SK-N-MC (cell line): ENCODE data around the gene ABCD1.
"Not testable (repeated sequence)": the region's sequence is repeated elsewhere in the genome, so short reads cannot be mapped to it uniquely, and the experiment has no call there.

Source experiments
- DNase-seq: peaks from one replicate; pipeline ENCODE4 v3.0.0-alpha.2; 2011; ENCODE audit warnings: low read depth, low spot score
- H3K27ac ChIP-seq: fragments of 200-600 bp; sonication (generic); 2 replicates; pipeline ENCODE4 v1.5.1; 2016; ENCODE audit warnings: mixed run types
- H3K36me3 ChIP-seq: fragments of 200-600 bp; sonication (generic); 2 replicates; pipeline ENCODE4 v1.6.1; 2017; ENCODE audit warnings: antibody characterized with exemption, low read length, mixed read lengths; ENCODE audit not compliant: insufficient read depth
- H3K4me3 ChIP-seq: fragments of 200-600 bp; sonication (generic); 2 replicates; pipeline ENCODE4 v1.5.1; 2016
- H3K9ac ChIP-seq: fragments of 200-600 bp; sonication (generic); 2 replicates; pipeline ENCODE4 v1.8.0; 2017; ENCODE audit warnings: mixed run types, mixed read lengths; ENCODE audit not compliant: insufficient read length
- H3K9me3 ChIP-seq: fragments of 200-600 bp; sonication (generic); 2 replicates; pipeline ENCODE4 v1.6.1; 2017; ENCODE audit warnings: low read depth, mild to moderate bottlenecking, antibody characterized with exemption, low read length, moderate library complexity, mixed read lengths
- EZH2 ChIP-seq: fragments of 200-600 bp; sonication (generic); IDR thresholded peaks from one replicate; pipeline ENCODE4 v1.6.1; 2017; ENCODE audit warnings: antibody characterized with exemption
- FOXP2 ChIP-seq: optimal IDR thresholded peaks from 2 replicates; pipeline ENCODE3; 2011; ENCODE audit warnings: mild to moderate bottlenecking, moderate library complexity; ENCODE audit not compliant: insufficient read depth; ENCODE audit errors: extremely low read length, control extremely low read depth
- POLR2AphosphoS5 ChIP-seq: IDR thresholded peaks from 2 replicates; pipeline ENCODE4 v1.6.1; 2012; ENCODE audit warnings: mild to moderate bottlenecking, low read depth, low read length, borderline replicate concordance

Gene ABCD1

DNA sequence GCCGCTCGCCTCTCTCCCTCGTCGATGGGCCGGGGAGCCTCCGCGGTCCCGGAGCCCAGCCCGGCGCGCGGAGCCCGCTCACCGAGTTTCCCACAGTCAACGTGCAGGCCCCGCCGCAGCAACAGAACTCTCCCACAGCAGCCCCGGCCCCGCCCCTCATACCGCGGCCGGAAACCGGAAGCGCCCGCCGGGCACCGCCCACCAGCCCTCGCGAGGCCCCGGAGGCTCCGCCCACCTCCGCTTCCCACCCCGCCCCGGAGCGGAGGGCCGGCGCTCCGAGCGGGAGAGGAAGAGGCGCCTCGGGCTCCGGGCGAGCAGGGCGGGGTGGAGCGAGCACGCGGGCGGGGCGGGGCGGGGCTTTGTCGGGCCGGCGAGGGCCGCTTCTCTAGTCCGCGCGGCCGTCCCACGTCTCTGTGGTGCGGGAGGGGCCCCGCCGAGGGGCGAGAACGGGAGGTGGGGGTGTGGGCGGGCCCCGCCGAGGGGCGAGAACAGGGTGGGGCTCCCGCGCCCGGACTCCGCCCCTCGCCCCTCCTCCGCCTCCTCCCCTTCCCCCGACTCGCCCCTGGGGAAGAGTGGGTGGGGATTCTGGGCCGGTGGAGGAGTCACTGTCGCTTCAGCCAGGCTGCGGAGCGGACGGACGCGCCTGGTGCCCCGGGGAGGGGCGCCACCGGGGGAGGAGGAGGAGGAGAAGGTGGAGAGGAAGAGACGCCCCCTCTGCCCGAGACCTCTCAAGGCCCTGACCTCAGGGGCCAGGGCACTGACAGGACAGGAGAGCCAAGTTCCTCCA is at the start of gene ABCD1, which contains the start of gene BCAP31:
TSS of gene ABCD1 (plus strand) at position 605 of the 787 bp plus-strand sequence. CDS start 411 bp downstream, outside the sequence.
TSS of gene BCAP31 (minus strand) at position 136 of the 787 bp plus-strand sequence. CDS start 1,143 bp downstream, outside the sequence.
- peak within 1 kb of the TSS; percentile 42; the same call in 1 of the 2 replicates for H3K27ac ChIP-seq
- TF ChIP-seq POLR2AphosphoS5 (peak; percentile 56), EZH2 (no peak)
- peak within 1 kb of the TSS; percentile 81 for H3K4me3 ChIP-seq
- DNase-seq: no peak
- no peaks in the 10 kb centered on the region for H3K9me3 ChIP-seq
- peak within 1 kb of the TSS; percentile 81 for H3K9ac ChIP-seq
- peaks cover 25% of the 10 kb centered on the region for H3K36me3 ChIP-seq

DNA sequence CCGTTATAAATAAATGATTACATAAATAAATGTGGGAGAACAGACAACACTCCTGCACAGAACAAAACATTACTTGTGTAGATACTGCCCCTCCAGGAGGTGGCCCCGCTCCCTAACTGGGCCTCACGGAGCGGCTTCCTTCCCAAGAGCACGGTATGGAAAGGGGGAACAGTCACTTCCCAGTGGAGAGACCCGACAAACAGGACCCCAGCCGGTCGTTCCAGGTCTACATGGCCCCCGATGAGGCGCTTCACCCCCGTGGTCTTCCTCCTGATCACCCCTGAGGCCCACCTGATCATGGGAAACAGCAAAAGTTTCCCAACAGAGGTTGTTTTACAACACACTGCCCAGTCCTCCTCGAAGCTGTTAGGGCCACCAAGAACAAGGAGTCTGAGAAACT is 43.5 kb upstream of the ABCD1 start:
- no peak overlapping the region for H3K4me3 ChIP-seq
- H3K9me3 ChIP-seq: no peaks in the 10 kb centered on the region
- no peaks in the 10 kb centered on the region for H3K36me3 ChIP-seq
- no peak for DNase-seq
- TF ChIP-seq FOXP2 (no peak), POLR2AphosphoS5 (no peak), EZH2 (no peak)
- no peak overlapping the region for H3K9ac ChIP-seq
- H3K27ac ChIP-seq: no peak overlapping the region

DNA sequence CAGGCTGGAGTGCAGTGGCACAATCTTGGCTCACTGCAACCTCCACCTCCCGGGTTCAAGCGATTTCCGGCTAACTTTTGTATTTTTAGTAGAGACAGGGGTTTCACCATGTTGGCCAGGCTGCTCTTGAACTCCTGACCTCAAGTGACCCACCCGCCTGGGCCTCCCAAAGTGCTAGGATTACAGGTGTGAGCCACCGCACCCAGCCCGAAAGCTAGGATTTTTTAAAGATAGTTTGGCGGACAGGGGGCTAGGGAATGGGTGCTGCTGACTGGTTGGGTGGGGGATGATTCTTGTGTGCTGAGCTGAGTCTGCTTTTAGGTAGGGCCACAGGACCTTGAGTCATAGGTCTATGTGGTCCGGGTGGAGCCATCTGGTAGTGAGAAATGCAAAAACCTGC is 41.2 kb upstream of the ABCD1 start:
- not testable (repeated sequence) for DNase-seq, H3K36me3 ChIP-seq, H3K27ac ChIP-seq, H3K9me3 ChIP-seq, H3K4me3 ChIP-seq, H3K9ac ChIP-seq

DNA sequence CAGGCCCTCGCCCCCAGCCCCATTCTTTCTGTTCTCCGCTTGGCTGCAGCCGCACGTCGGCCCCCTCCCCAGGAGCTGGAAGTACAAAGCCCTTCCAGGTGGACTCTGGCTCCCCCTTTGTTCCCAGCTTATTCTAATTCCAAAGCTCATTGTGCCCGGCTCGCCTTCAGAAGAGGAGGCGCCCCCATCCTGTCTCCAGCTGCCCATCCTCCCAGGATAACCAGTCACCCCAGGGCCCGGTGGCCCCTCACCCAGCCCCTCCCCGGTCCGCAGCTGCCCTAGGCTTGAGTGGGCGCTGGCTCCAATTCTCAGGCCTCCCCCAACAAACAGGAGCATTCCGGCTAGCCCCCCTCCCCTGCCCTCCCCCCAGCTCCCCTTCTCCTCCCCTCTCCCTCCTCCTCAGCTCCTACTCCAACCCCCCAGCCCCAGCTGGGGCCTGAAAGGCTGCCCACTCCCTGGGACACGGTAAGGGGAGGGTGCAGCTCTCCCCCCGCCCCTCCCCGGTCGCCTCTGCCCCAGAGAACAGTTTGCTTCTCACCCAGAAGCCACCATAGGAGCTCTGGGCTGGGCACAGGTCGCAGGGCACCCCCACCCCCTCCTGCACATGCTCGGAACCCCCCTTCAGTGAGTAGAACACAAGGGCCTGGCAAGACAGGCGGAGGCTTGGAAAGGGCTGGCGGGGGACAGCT is 40.0 kb upstream of the ABCD1 start:
- H3K36me3 ChIP-seq: no peaks in the 10 kb centered on the region; the same call in 1 of the 2 replicates
- H3K27ac ChIP-seq: no peak overlapping the region
- no peak overlapping the region for H3K9ac ChIP-seq
- no peaks in the 10 kb centered on the region for H3K9me3 ChIP-seq
- TF ChIP-seq FOXP2 (no peak), POLR2AphosphoS5 (no peak), EZH2 (no peak)
- H3K4me3 ChIP-seq: no peak overlapping the region
- no peak for DNase-seq

DNA sequence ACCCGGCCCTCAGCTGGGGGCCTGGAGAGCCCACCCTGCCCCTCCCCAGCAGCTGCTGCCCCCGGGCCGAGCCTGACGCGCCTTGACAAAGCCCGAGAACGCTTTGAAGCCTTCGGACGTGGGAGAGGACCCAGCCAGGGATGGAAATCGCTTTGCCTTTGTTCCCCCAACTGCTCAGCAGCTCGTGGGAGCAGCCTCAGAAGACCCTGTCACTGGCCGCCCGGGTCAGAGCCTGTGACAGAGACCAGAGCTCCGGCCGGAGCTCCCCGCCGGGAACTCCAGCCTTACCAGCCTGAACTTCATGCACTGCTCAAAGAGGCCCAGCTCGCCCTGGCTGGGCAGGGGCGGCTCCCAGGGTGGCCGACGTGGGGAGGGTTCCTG is 39.5 kb upstream of the ABCD1 start:
- H3K9me3 ChIP-seq: no peaks in the 10 kb centered on the region
- DNase-seq: no peak
- TF ChIP-seq FOXP2 (no peak), EZH2 (no peak)
- no peak overlapping the region for H3K27ac ChIP-seq
- H3K36me3 ChIP-seq: no peaks in the 10 kb centered on the region; the same call in 1 of the 2 replicates
- no peak overlapping the region for H3K9ac ChIP-seq
- no peak overlapping the region for H3K4me3 ChIP-seq

DNA sequence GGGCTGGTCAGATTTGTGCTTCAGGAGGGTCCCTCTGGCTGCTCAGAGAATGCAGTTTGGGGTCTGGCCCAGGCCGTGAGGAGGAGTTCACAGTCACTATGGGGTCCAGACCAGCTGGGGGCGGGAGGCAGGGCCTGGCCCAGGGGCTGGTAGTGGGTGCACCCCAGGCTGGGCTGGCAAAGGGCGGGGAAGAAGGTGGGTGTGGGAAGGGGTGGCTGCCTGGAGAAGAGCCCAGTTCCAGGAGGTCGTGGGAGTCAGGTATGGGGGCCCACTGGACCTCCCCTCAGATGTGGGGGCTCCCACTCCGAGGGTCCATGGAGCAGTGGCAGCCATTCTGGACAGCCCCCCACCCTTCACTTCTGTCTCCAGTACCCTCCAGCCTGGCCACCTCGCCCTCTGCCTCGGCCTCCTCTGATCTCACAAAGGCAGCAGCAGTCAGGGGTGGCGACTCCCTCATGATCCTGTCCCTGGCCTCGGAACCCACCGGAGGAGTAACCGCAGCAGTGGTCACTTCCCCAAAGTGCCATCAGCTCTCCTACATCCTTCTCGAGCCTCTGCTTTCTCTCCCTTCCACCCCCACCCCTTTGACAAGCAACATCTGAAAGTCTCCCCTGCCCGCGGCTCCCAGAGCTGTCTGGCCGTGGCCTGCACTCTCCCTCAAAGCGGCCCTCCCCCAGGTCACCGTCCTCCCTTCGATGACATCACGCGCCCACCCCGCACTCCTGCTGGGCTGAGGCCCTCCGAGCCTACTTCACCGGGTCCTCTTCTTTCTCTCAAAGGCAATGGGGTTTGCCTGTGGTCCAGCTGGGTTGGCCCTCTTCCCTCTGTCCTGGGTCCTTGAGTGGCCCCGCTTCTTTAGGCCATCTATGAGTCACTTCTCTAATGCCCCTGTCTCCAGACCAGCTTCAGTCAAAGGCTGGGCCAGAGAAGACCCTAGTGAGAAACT is 38.6 kb upstream of the ABCD1 start:
- Histone ChIP-seq H3K36me3 (no peaks in the 10 kb centered on the region; the same call in 1 of the 2 replicates), H3K27ac (no peak overlapping the region), H3K9me3 (no peaks in the 10 kb centered on the region), H3K9ac (no peak overlapping the region), H3K4me3 (no peak overlapping the region)
- no peak for TF ChIP-seq FOXP2
- TF ChIP-seq POLR2AphosphoS5: no peak
- no peak for TF ChIP-seq EZH2
- DNase-seq: no peak

DNA sequence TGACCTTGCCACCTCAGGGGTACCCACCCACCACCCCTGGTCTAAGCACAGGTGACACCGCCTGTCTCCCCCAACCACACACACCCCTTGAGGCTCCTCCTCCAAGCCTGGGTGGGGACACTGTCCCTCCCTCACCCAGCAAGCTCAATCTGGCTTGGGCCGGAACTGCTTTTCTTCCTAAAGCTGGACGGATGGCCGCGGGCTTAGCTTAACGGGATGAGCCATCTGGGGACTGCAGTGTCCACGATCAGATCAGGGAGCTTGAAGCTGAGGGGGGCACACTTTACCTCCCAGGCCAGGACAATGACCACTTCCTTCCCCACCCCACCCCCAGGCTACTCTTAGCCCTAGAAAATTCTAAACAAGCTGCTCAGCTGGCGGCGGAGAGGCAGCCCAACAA is 37.9 kb upstream of the ABCD1 start:
- H3K9me3 ChIP-seq: no peaks in the 10 kb centered on the region
- TF ChIP-seq POLR2AphosphoS5 (no peak), FOXP2 (no peak), EZH2 (no peak)
- no peaks in the 10 kb centered on the region; the same call in 1 of the 2 replicates for H3K36me3 ChIP-seq
- no peak overlapping the region for H3K27ac ChIP-seq
- H3K4me3 ChIP-seq: no peak overlapping the region
- DNase-seq: no peak
- H3K9ac ChIP-seq: no peak overlapping the region

DNA sequence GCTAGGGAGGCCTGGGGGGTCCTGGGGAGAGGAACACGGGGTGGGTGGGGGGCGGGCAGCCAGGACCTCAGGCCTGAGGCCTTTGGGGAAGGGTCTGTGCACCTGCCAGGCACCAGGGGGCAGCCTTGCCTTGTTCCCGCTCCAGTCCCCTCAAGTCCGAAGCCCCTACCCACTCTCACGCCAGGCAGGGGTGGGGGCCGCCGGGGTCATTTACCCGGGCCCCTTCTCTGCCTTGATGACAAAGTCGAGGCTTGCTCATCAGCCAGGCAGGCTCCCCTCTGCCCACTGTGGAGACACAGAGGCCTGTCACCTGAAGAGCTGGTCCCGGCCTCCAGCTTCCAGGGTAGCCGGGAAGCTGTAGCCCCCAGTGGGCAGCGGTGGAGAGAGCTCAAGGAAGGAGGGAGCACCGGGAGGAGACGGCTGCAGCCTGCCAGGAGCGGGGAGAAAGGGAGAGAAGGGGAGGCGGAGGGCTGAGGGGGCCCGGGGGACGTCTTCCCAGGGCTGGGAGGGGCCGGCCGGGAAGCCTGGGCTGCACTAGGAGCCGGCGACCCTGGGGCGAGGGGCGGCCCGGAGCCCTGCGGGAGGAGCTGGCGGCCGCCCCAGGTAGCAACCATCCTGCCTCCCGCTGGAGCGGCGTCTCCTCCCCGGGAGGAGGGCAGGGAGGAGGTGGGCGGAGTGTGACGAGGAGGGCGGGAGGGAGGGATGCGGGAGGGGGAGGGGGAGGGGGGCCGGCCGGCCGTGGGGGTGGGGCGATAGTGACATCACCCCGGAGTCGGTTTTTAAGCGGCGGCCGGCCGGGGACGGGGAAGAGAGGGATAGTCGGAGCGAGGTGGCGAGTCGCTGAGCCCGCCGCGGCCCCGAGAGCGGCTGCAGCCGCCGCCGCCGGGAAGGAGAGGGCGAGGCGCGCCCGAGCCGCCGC is 37.3 kb upstream of the ABCD1 start, which contains the start of gene SLC6A8:
TSS of gene SLC6A8 (plus strand) at position 806 of the 919 bp plus-strand sequence. CDS start 649 bp downstream, outside the sequence.
- peak within 1 kb of the TSS; percentile 57 for H3K9ac ChIP-seq
- TF ChIP-seq EZH2 (no peak), FOXP2 (no peak), POLR2AphosphoS5 (peak; percentile 59; the same call in 1 of the 2 replicates)
- H3K4me3 ChIP-seq: peak within 1 kb of the TSS; percentile 73
- H3K27ac ChIP-seq: no peak within 1 kb of the TSS
- H3K36me3 ChIP-seq: no peaks in the 10 kb centered on the region; the same call in 1 of the 2 replicates
- H3K9me3 ChIP-seq: no peaks in the 10 kb centered on the region
- DNase-seq: no peak
